T-helper 2 cell (primary cell): ENCODE data around the gene ATP8B1.

Source experiments
- DNase-seq, 5 experiments: peaks; one replicate each; pipeline versions ENCODE4 v3.0.0 to v3.0.0-alpha.2; 2012 to 2022

ATP8B1 gene

GRCh38 chr18:57816208-57816954 lies 13.3 kb upstream of the ATP8B1 start:
- no peak for DNase-seq

- no peak for DNase-seq
Observed at GRCh38 chr18:57814555-57814954, 11.4 kb upstream of the ATP8B1 start.

- DNase-seq = no peak
Observed at GRCh38 chr18:57813245-57813644, 10.1 kb upstream of the ATP8B1 start.

DNA sequence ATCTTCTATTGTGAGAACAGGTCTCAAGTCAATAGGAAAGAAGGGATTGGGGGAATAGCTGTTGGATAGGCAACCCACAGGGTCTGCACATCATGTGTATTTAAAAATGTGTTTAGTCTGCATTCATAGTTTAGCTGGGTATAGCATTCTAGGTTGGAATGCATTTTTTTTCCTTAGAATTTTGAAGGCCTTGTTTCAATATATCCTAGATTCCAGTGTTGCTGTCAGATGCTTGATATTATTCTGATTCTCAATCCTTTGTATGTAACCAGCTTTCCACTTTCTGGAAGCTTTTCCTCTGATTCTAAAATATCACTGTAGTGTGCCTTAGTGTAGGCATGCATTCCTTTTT lies 9.0 kb upstream of the ATP8B1 start:
- no peak for DNase-seq

- no peak for DNase-seq
Observed at GRCh38 chr18:57811477-57812125, 8.5 kb upstream of the ATP8B1 start.

DNA sequence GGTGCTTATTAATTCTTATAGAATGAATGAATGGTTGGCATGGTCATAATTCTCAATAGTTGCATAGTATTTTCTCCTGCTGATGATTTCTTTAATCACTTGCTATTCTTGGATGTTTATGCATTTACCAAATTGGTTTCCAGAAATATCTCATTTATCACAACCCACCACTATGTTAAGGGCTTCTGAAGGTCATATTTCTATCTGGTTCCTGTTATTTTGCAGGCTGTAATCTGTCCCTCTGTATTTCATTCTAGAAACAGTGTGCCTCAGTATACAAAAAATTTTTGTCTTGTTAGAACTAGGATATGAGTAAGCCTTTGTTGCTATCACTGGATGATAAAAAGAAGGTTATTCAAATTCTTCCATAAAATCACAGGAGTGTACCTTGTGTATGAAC lies 6.1 kb upstream of the ATP8B1 start:
- DNase-seq = no peak

- no peak for DNase-seq
Observed at GRCh38 chr18:57807336-57808117, 4.4 kb upstream of the ATP8B1 start.

GRCh38 chr18:57806978-57807285 lies 3.8 kb upstream of the ATP8B1 start:
- DNase-seq = no peak

DNA sequence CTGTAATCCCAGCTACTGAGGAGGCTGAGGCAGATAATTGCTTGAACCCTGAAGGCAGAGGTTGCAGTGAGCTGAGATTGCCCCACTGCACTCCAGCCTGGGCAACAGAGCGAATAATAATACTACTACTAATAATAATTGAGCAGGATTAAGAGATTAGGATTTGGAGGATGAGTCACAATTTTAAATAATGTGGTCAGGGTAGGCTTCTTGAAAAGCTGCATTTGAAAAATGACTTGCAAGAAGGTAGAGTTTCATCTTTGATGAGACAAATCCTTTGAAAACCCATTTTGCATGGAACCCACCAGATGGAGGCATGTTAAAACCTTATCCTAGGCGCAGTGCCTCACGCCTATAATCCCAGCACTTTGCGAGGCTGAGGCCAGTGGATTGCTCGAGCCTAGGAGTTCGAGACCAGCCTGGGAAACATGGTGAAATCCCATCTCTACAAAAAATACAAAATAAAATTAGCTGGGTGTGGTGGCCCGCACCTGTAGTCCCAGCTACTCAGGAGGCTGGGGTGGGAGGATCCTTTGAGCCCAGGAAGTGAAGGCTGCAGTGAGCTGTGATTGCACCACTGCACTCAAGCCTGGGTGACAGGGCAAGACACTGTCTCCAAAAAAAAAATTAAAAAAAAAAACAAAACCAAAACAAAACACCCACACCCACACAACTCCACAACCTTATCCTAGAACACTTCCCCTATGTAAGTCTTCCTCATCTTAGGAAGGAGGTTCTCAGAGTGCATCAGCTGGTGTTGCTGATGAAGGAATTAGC lies 3.3 kb upstream of the ATP8B1 start:
- no peak for DNase-seq

DNA sequence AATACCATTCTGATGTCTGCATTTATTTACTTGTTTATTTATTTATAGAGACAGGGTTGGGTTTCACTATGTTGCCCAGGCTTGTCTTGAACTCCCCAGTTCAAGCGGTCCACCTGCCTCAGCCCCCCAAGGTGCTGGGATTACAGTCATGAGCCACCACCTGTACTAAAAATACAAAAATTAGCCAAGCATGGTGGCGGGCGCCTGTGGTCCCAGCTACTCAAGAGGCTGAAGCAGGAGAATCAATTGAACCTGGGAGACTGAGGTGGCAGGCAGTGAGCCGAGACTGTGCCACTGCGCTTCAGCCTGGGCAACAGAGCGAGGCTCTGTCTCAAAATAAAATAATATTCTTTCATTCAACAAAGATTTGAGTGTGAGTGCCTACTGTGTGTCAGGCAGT lies 2.0 kb upstream of the ATP8B1 start:
- no peak for DNase-seq

- DNase-seq = no peak
Observed at GRCh38 chr18:57804557-57804956, 1.4 kb upstream of the ATP8B1 start.

DNA sequence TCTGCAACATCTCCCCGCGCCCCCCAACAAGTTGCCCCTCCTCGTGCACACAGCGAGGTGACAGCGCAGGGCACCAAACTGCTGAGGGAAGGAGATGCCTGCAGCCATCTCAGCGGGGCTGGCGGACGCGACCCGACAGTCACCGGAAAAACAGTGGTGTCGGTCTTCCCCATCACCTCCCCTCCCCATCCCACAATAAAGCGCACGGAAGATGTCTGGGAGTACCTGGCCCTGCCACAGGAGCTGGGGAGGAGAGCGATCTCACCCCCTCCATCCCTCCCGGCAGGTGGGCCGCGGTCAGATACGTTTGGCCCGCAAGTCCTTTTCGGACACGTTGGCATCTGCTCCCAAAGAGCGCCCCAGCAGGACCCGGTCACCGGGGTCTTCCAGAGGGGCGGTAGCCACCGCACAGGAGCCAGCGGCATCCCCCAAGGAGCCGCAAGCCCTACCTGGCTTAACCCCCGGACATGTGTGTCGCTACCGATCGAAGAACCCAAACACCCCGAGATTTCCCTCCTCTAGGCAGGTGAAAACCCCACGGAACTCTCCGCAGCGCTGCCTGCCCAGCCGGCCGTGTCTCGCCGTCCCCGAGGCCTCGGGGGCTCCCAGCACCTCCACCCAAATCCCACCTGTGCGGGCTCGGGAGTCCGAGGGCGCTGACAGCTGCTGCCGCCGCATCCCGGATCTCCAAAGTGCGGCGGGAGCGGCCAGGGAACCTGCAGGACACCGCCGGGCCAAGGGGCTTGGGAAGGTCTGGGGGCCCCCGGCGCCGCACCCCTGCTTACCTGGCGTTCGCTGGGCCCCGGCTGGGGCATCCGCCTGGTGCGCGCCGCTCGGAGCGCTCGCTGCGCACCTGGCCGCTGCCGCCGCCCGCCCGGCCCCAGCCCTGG lies 657 bp downstream of the ATP8B1 start:
- no peak for DNase-seq

DNA sequence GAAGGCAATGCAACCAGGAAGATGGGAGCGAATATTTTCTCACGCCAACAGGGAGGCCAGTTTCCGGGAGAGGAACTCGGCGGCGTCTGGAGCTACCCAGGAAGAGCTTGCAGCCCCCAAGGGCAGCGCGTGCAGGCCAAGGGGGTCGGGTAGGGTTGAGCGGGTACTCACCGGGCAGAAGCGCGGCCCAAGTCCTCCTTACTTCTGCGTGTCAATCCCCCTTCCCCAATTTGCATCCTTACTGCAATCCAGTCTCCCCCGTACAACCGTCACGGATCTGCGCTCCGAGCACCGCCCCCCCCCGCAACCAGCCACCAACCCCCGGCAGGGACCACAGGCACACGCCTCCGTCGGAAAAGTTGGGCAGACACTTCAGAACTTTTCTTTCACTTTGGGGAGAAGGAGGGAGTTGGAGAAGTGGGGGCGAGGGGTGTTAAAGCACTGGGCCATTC lies 1.3 kb downstream of the ATP8B1 start:
- no peak for DNase-seq

DNA sequence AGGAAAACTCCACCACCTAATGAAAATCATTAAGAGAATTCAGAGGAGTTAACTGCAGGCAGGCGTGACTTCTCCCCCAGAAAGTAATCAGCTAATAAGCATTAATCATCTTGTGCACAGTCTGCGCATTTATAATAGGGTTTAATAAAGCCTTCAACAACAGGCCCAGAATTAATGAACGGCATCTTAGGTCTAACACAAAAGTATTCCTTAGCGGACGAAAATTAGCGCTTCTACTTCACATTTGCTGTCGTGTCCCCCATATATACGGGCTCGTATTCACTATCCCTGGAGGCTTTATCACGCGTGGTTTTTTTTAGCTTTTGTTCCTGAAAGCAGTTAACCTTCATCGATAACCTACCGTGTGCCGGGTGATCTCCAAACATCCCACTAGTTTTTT lies 1.8 kb downstream of the ATP8B1 start:
- DNase-seq = no peak

DNA sequence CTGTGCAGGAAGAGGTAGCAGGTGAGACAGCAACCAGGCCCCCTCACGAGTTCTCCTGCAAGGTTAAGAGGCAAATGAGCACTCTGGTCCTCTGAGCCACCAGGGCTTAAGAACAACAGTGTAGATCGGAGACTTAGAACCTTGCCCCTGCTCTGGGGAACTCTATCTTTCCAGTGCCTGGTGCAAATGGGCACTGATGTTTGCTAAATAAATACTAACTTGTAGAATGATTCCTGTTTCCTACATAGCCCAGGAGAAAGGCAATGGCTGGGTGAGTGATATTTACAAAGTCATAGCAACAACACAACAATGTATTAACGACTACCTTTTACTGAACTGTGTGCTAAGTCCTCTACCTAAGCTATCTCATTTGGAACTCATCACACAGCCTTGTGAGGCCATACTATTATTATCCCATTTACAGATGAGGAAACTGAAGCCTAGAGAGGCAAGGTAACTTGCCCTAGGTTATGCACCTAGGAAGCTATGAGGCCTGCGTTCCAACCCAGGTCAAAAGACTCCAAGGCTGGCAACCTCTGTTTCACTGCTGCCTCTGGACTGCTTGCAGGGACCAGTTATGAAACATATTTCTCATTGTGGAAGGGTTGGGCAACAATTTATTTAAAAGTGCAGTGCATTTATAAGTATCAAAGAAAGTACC lies 4.3 kb downstream of the ATP8B1 start:
- DNase-seq = no peak

DNA sequence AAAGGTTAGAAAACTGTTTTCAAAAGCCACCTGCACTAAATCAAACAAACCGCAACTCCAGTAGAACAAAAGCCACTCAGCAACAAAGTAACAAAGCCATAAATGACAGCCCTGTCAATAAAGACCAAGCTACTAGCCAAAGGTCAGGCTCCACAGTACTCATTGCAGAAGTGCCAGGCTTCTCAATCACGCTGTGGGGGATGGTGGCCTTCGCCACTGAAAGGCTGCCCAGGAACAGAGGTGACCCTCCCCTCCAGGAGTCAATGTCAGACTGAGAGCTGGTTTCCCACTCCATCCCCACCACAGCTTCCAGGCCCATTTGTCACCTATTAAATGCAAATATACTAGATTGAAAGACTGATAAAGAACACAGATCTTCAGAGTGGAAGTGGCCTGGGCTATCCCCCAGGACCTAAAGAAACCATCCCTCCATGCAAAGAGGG lies 5.9 kb downstream of the ATP8B1 start:
- DNase-seq = no peak

DNA sequence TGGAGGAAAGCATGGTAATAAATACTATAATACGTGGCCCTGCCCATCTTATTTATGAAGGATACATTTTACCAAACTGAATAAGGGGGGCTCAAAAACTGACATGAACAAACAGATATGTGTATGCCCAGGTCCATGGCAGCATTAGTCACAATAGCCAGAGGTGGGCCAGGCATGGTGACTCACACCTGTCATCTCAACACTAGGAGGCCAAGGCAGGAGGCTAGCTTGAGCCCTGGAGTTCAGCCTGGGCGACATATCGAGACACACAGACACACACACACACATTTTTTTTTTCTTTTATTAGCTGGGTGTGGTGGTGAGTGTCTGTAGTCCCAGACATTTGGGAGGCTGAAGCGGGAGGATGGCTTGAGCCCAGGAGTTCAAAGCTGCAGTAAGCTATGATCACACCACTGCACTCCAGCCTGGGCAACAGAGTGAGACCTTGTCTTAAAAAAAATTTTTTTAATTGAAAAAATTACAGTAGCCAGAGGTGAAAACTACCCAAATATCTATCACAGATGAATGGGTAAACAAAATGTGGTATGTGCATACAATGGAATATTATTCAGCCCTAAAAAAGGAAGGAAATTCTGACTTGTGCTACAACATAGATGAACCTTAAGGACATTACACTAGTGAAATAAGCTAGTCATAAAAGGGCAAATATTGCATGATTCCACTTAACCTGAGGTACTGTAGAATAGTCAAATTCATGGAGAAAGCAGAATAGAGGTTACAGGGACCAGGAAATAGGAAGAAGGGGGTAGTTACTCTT lies 8.0 kb downstream of the ATP8B1 start:
- no peak for DNase-seq

GRCh38 chr18:57793302-57793986 lies 9.7 kb downstream of the ATP8B1 start:
- no peak for DNase-seq

DNA sequence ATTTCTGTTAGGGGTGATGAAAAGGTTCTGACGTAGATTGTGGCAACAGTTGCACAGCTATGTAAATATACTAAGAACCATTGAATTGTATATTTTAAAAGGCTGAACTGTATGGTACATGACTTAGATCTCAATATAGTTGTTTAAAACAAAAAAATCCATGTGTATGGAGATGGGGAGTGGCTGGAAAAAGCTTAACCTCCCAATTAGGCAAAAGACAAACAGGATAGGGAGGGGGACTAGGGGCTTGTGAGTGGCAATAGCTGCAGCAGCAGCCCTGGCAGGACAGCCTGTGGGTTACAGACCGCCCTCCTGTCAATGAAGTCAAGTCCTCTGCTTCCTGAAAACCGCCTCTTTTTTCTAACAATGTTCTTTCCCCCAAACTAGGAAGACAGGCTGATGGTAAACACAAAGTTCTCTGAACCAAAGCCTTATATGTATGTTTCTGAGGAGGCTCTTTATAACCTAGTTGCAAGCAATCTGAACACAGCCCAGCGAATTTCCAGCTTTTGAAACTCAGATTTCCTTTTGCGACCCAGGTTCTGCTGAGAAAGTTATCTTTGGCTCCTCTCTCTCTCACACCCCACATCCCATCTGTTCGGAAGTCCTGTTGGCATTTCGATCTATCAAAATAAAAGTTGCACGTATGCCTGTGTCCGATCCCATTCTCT lies 10.3 kb downstream of the ATP8B1 start:
- no peak for DNase-seq

DNA sequence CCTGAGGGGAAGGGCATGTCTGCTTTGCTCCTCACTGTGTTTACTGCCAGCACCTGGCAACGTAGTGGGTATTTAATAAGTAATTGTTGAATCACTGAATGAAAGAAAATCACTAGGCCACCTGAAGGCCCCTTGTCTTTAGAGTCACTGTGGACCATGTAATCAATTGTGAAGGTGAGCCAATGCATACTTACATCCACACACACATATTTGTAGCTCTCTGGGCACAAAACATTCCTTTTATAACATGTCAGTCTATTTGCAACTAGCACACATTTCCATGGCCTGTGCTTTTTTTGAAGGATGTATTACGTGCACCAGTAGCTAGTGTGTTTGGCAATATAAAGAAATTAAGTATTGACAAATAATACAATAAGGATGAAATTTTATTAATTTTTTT lies 11.2 kb downstream of the ATP8B1 start:
- no peak for DNase-seq
